SHP77 (cell line): ENCODE measurements around the gene ACACA.

Experiments
- DNase-seq, 2 experiments: peaks; one replicate each; lab custom pipeline; 2025; lab: John Stamatoyannopoulos, UW

Gene ACACA

GRCh38 chr17:37231887-37232286, 174.7 kb downstream of the ACACA start:
- DNase-seq, result no peak

- no peak for DNase-seq
Observed at GRCh38 chr17:37230633-37231032, 176.0 kb downstream of the ACACA start.

- no peak for DNase-seq
Observed at GRCh38 chr17:37225465-37225864, 181.2 kb downstream of the ACACA start.

- no peak for DNase-seq
Observed at GRCh38 chr17:37221865-37222264, 184.8 kb downstream of the ACACA start.

GRCh38 chr17:37220607-37220953, 186.1 kb downstream of the ACACA start:
- peak in 1 of 2 experiments; percentile 12 for DNase-seq

GRCh38 chr17:37219876-37220606, 186.6 kb downstream of the ACACA start:
- no peak for DNase-seq

GRCh38 chr17:37218849-37219248, 187.8 kb downstream of the ACACA start:
- no peak for DNase-seq

- no peak for DNase-seq
Observed at GRCh38 chr17:37214416-37214815, 192.2 kb downstream of the ACACA start.

GRCh38 chr17:37213927-37214326, 192.7 kb downstream of the ACACA start:
- DNase-seq, result no peak

- DNase-seq, result no peak
Observed at GRCh38 chr17:37212179-37212578, 194.5 kb downstream of the ACACA start.

GRCh38 chr17:37211136-37211535, 195.5 kb downstream of the ACACA start:
- no peak for DNase-seq

GRCh38 chr17:37207103-37207502, 199.5 kb downstream of the ACACA start:
- DNase-seq, result no peak

GRCh38 chr17:37206299-37206698, 200.3 kb downstream of the ACACA start:
- no peak for DNase-seq

- DNase-seq, result no peak
Observed at GRCh38 chr17:37200497-37200896, 206.1 kb downstream of the ACACA start.

- DNase-seq, result no peak
Observed at GRCh38 chr17:37197336-37197735, 209.3 kb downstream of the ACACA start.

- no peak for DNase-seq
Observed at GRCh38 chr17:37194208-37194607, 212.4 kb downstream of the ACACA start.

- no peak for DNase-seq
Observed at GRCh38 chr17:37191219-37191618, 215.4 kb downstream of the ACACA start.

GRCh38 chr17:37190493-37190892, 216.1 kb downstream of the ACACA start:
- DNase-seq, result no peak

- no peak for DNase-seq
Observed at GRCh38 chr17:37188157-37188556, 218.5 kb downstream of the ACACA start.

- no peak for DNase-seq
Observed at GRCh38 chr17:37187262-37187661, 219.4 kb downstream of the ACACA start.

GRCh38 chr17:37182786-37183465, 223.7 kb downstream of the ACACA start:
- DNase-seq, result no peak

- no peak for DNase-seq
Observed at GRCh38 chr17:37180376-37180775, 226.3 kb downstream of the ACACA start.

- no peak for DNase-seq
Observed at GRCh38 chr17:37179893-37180292, 226.7 kb downstream of the ACACA start.
